HG02571 (cell line): Measurements from ENCODE around the gene PAPPA.

Source experiments
- ATAC-seq: cut with Tn5 transposase; IDR thresholded peaks from one replicate; pipeline ENCODE4 v1.9.1; 2021; ENCODE audit warnings: mild to moderate bottlenecking, moderate library complexity; ENCODE audit not compliant: unreplicated experiment

PAPPA gene

GRCh38 chr9:116178481-116179211 is 25.1 kb downstream of the PAPPA start:
- no peak for ATAC-seq

DNA sequence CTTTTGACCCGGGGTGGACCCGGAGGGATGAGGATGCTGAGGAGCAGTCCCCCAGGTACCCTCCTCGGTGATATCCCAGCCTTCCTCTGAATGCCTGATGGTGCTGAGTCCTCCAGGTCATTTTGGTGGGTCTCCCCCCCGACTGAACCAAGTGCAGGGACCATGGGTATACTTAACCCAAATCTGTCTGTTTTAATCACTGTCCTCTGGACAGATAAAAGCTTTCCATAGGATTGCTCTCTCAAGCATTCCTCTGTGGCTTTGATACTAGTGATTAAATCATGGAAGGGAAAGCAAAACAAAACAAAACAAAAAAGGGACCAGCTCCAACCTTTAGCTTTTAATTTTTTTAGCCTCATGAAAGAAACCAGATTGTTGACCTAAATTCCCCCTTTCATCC is 26.0 kb downstream of the PAPPA start:
- ATAC-seq = no peak

GRCh38 chr9:116181853-116182610 is 28.4 kb downstream of the PAPPA start:
- ATAC-seq = no peak

DNA sequence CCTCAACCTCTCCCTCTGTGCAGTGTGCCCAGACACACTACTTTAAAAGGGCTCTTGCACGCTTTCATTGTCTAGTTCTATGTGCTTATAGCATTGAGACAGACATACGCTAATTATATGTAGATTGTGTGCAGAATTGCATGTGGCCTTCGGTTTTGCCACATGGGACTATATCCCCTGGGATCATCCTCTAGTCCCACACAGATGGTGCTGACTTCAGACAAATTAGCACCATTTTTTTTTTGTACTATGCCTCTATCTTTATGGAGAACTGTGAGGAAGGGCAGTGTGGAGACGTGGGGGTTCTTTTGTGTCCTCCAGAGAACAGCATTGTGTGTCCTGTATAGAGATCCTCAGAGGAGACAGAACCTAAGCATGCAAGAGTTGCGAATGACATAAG is 29.3 kb downstream of the PAPPA start:
- no peak for ATAC-seq

- ATAC-seq = no peak
Measured at GRCh38 chr9:116187570-116188170, 34.1 kb downstream of the PAPPA start.

- ATAC-seq = no peak
Measured at GRCh38 chr9:116189683-116190082, 36.1 kb downstream of the PAPPA start.

- no peak for ATAC-seq
Measured at GRCh38 chr9:116190637-116191396, 37.2 kb downstream of the PAPPA start.

- no peak for ATAC-seq
Measured at GRCh38 chr9:116191576-116192415, 38.2 kb downstream of the PAPPA start.

GRCh38 chr9:116193636-116194035 is 40.0 kb downstream of the PAPPA start:
- ATAC-seq = no peak

DNA sequence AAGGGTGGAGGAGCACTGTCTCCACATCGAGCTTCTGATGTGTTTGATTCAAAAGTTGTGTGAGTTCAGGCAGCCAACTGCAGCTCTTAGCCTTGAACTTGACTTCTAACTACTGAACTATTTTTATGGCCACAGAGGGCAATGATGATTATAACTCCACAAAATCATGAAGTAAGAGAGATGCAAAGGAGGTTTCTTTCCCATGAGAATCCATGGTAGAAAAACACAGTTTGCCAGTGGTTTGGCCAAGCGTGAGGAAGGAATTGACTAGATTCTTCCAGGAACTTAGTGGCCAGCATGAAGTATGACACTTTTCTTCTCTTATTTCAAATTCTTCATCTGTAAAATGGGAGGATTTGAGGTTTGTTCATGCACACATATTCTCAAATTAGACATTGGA is 43.2 kb downstream of the PAPPA start:
- ATAC-seq = no peak

GRCh38 chr9:116198344-116198743 is 44.8 kb downstream of the PAPPA start:
- ATAC-seq = no peak

DNA sequence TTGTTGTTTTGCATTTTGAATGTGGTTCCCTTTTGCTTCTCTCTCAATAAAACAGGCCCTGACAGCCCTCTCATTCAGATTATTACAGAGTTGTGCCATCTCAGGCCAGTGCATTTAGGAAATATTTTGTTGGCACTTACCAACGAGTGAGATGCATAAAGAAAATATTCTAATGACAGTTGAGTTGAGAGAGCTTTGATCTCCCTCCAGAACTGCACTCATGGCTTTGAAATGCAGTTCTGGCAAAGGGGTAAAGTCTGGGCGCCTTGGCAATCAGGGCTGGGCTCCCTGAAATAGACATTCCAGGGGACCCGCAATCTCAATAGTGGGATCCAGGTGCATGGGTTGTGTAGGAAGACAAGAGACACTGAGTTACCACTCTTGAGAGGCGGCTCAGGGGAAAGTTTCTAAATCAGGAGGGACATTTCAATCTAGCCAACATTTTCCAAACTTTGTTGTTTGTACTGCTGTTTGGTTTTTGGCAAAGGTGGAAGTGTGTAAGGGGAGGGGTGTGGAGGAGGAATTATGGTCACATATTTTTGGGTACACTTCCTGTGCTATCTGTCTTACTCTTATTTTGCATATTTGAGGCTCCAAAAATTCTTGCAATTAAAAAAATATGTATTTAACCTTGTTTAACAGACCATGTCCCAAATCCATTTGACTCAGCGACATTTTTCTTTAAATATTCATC is 48.8 kb downstream of the PAPPA start:
- ATAC-seq = no peak

- ATAC-seq = no peak
Measured at GRCh38 chr9:116204252-116204882, 50.8 kb downstream of the PAPPA start.

DNA sequence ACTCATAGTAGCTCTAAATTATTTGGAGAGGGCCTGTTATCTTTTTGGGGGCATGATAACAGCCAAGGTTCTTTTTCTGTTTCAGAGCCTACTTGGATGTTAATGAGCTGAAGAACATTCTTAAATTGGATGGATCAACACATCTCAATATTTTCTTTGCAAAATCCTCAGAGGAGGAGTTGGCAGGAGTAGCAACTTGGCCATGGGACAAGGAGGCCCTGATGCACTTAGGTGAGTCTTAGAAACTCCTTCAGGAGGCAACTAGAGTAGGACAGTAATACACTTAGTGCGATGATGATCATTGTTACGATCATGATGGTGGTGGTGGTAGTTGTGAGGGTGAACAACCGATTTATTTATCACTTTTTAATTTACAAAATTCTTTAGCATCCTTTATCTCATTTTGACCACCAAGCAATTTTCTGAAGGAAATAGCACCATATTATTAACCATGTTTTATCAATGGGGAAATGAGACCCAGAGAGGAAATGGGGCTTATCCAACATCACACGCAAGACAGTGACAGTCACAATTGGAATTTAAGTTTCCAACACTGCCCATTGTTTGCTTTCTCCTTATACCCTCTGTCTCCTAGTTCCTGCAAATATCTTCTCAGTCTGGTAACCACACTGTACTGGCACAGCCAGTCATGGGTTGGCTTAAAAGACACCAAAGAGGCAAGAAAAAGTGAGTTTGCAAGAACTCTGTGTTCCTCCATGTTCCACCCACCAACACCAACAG is 54.0 kb downstream of the PAPPA start:
- ATAC-seq = no peak

DNA sequence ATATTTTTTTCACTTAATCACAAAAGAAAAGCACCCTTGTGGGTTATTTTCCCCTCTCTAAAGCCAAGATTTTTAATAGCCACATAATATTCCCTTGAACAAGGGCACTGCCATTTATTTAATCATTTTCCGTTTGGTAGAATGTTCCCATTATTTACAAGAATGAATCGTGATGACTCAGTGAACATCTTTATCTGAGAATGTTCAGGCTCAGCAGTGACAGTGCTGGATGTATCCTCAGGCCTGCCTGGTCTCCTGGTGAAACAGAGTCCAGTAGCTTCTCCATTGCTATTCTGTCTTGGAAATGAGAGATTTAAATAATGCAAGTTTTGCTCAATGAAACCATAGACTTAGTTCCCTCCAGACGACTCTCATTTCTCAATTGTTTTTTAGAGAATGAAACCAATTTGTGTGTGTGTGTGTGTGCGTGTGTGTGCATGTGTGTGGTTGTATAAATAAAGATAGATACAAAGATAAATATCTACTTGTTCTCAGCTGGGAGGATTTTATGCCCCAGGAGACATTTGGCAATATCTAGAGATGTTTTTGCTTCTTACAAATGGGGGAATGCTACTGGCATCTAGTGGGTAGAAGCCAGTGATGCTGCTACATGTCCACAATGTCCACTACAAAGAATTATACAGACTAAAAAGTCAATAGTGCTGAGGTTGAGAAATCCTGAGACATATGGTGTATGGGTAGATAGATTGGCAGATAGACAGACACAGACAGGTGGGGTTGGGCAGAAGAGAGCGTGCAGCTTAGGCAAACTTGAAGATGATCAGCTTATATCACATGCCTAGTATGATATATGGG is 55.0 kb downstream of the PAPPA start:
- ATAC-seq = no peak

DNA sequence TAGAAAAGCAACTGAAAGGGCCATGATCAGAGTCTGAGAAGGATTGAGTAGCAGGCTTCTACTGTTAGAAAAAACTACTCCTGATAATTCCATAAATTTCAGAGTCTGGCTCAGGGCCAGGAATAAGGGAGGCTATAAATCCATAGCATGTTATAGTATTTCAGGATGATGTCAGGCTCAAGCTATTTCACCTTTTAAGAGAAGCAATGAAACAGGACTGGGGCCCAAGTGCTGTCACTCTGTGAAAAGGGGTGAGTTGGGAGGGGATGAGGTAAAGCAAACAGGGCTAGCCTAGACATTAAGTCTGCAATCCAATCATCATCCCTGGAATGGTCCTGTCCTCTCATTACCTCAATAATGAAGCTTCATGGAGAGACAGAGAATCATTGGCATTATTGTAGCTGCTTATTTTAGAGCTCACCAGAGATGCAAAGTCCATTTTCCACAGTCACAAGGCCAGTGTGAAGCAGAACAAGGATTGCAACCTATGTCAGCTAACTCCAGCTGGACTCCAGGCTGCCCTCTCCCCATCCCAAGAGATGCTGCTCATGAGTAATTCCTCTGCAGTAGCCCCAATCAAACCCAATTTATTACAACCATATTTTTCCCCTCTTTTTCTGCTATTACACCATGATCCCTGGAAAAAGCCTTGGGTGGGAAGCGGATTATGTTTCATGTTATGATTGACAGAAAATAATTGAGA is 56.0 kb downstream of the PAPPA start:
- no peak for ATAC-seq

DNA sequence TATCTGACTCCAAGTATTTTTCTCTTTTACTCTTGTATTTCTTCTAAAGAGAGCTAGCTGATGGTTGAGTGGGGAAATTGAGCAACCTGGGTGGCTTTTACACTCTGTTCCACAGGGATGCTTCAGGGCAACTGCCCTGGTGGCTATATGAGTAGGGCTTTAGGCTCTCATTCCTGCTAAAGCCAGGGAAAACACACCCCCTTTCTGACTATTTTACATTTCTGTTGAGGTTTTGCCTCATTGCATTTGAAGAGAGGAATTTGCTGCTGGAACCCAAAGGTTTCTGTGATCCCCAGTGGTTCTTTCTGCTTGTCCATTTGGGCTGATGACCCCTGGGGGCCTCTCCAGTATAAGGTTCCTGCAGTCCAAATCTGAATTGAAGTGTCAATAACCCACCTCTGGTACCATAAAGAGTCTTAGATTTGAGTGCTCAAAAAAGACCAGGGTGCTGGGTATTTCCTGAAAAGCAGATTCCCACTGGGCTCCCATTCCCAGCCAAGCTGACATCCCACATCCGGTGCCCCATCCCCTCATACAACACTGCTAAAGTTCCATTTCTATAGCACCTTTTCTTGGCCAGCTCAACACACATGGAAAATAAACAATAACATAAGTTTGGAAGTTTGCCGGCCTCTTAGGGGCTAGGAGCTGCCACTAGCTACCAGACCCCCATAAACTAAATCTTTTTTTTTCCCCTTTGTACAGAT is 59.5 kb downstream of the PAPPA start:
- no peak for ATAC-seq
